K562 (cell line): ENCODE measurements around the gene KISS1R. TPM values are rescaled to one million over a fixed set of nuclear protein-coding genes. Genes with fewer than 3 reads are reported as not detected.

ENCODE experiments used
- ATAC-seq: fragments of 200-7000 bp; cut with Tn5 transposase; 3 replicates; pipeline ENCODE4 v1.9.1; 2020; ENCODE audit warnings: moderate library complexity
- BruUV-seq: library from RNA; stranded (reverse); fragments of 400-500 nt; replicated peaks from 2 replicates; lab custom pipeline; 2021; lab: Mats Ljungman, UMichigan
- CTCF ChIA-PET: fragments of 300-600 bp; formaldehyde crosslinking; extraction: SDS; loops from one replicate; lab custom pipeline; 2021; ENCODE audit warnings: low intra/inter-chr PET ratio; lab: Yijun Ruan, JAX
- POLR2A ChIA-PET: fragments of 300-600, 350-650 bp; sonication (Branson Sonifier 250); formaldehyde crosslinking; extraction: SDS; loops from one replicate; lab custom pipeline; 2021; ENCODE audit warnings: antibody characterized with exemption, inconsistent platforms; lab: Yijun Ruan, JAX
- DNase-seq, 4 experiments: peaks; one replicate each; pipeline versions ENCODE4 v3.0.0 to v3.0.0-alpha.2; 2011 to 2018; ENCODE audit warnings: low spot score in 3 of 4, mixed read lengths in 3 of 4; ENCODE audit errors: extremely low read depth in 1 of 4
- FAIRE-seq: peaks from 2 replicates; lab custom pipeline; 2011; peaks lifted over from hg19 to GRCh38; lab: Jason Lieb, UNC
- H2AFZ ChIP-seq: 2 replicates; pipeline ENCODE4 v1.6.0; 2011; ENCODE audit warnings: low read depth, low read length, control low read depth, inconsistent platforms
- H3K27ac ChIP-seq: fragments of 200-600 bp; 3 replicates; pipeline ENCODE4 v1.8.0; 2011; ENCODE audit warnings: low read depth, mild to moderate bottlenecking, control low read depth, inconsistent platforms, low read length, moderate library complexity, mixed read lengths; ENCODE audit errors: extremely low read depth
- H3K27me3 ChIP-seq, 2 experiments: fragments of 300-600 bp in 1 of 2; 2 replicates in 1 of 2; 3 replicates in 1 of 2; pipeline versions ENCODE4 v1.6.0 to v1.8.0; 2011; ENCODE audit warnings: inconsistent platforms in 2 of 2, low read length in 2 of 2, mild to moderate bottlenecking in 1 of 2, mixed read lengths in 1 of 2, moderate library complexity in 1 of 2; ENCODE audit not compliant: control insufficient read depth in 2 of 2, insufficient read depth in 2 of 2
- H3K36me3 ChIP-seq: fragments of 300-600 bp; 3 replicates; pipeline ENCODE4 v1.8.0; 2011; ENCODE audit warnings: mild to moderate bottlenecking, low read length, inconsistent platforms; ENCODE audit not compliant: control insufficient read depth, insufficient read depth
- H3K4me1 ChIP-seq, 2 experiments: fragments of 200-600 bp in 1 of 2; replicated peaks in 1 of 2; 2 replicates in 1 of 2; 3 replicates in 1 of 2; pipeline versions ENCODE4 v1.5.1 to v1.8.0; 2011; ENCODE audit warnings: inconsistent platforms in 2 of 2, low read length in 2 of 2, mild to moderate bottlenecking in 1 of 2, mixed read lengths in 1 of 2, moderate library complexity in 1 of 2; ENCODE audit not compliant: control insufficient read depth in 2 of 2, insufficient read depth in 2 of 2
- H3K4me2 ChIP-seq: 2 replicates; pipeline ENCODE4 v1.6.1; 2011; ENCODE audit warnings: low read length, control low read depth, inconsistent platforms, mixed read lengths; ENCODE audit not compliant: insufficient read depth
- H3K4me3 ChIP-seq: fragments of 200-600 bp; sonication (generic), shearing (Covaris generic); 2 replicates; pipeline ENCODE4 v1.5.1; 2016; ENCODE audit warnings: control low read depth, inconsistent platforms
- H3K79me2 ChIP-seq: fragments of 200-600 bp; 3 replicates; pipeline ENCODE4 v1.8.0; 2011; ENCODE audit warnings: low read length, inconsistent platforms; ENCODE audit not compliant: control insufficient read depth, insufficient read depth
- H3K9ac ChIP-seq, 2 experiments: 2 replicates each; pipeline versions ENCODE4 v1.6.0 to v1.6.1; 2011; ENCODE audit warnings: low read depth in 2 of 2, low read length in 2 of 2, control low read depth in 1 of 2, inconsistent platforms in 1 of 2, mild to moderate bottlenecking in 1 of 2, mixed read lengths in 1 of 2; ENCODE audit not compliant: insufficient read depth in 1 of 2
- H3K9me1 ChIP-seq: one replicate; pipeline ENCODE4 v1.6.0; 2011; ENCODE audit warnings: inconsistent platforms, mild to moderate bottlenecking, low read length, moderate library complexity; ENCODE audit not compliant: control insufficient read depth, insufficient read depth
- H3K9me3 ChIP-seq: replicated peaks from 2 replicates; pipeline ENCODE4 v1.5.1; 2011; ENCODE audit warnings: low read depth, low read length, inconsistent platforms; ENCODE audit not compliant: control insufficient read depth, insufficient read depth
- H4K20me1 ChIP-seq: replicated peaks from 2 replicates; pipeline ENCODE4 v1.6.1; 2011; ENCODE audit warnings: low read length, inconsistent platforms, mixed read lengths; ENCODE audit not compliant: control insufficient read depth, insufficient read depth
- ARID3A ChIP-seq: IDR thresholded peaks from 2 replicates; pipeline ENCODE4 v1.6.1; 2012; ENCODE audit warnings: low read depth, low read length, improper control_type of control experiment, borderline replicate concordance
- FIP1L1 ChIP-seq: fragments of 200-400 bp; formaldehyde crosslinking; IDR thresholded peaks from 2 replicates; pipeline ENCODE4 v1.6.1; 2018; ENCODE audit warnings: mild to moderate bottlenecking, low read depth, low read length; ENCODE audit not compliant: poor library complexity, severe bottlenecking
- HDAC2 ChIP-seq: fragments of 450-650 bp; IDR thresholded peaks from 2 replicates; pipeline ENCODE4 v1.6.1; 2016; ENCODE audit warnings: mild to moderate bottlenecking
- L3MBTL2 ChIP-seq: fragments of 450-650 bp; IDR thresholded peaks from 2 replicates; pipeline ENCODE4 v1.6.1; 2016; ENCODE audit warnings: mild to moderate bottlenecking, moderate library complexity
- MAZ ChIP-seq, 2 experiments: fragments of 450-650 bp in 1 of 2; sonication (generic) in 1 of 2; formaldehyde crosslinking; IDR thresholded peaks in 1 of 2; conservative IDR thresholded peaks in 1 of 2; 2 replicates each; pipeline versions ENCODE4 v1.4.0 to v1.5.0; 2020; ENCODE audit warnings: mild to moderate bottlenecking in 1 of 2, missing genetic modification reagents in 1 of 2
- MLLT1 ChIP-seq, 2 experiments: fragments of 450-650 bp; IDR thresholded peaks; 2 replicates each; pipeline ENCODE4 v1.6.1; 2016
- MYNN ChIP-seq, 2 experiments: sonication (generic); formaldehyde crosslinking in 1 of 2; IDR thresholded peaks; 2 replicates each; pipeline versions ENCODE4 v1.5.0 to v1.6.1; 2016 to 2020; ENCODE audit warnings: antibody characterized with exemption in 1 of 2, missing genetic modification reagents in 1 of 2
- PCBP1 ChIP-seq: fragments of 200-400 bp; formaldehyde crosslinking; IDR thresholded peaks from 2 replicates; pipeline ENCODE4 v1.6.1; 2018; ENCODE audit warnings: mild to moderate bottlenecking, low read depth, low read length; ENCODE audit not compliant: poor library complexity, severe bottlenecking
- SUPT5H ChIP-seq: fragments of 450-650 bp; IDR thresholded peaks from 2 replicates; pipeline ENCODE4 v1.6.1; 2016
- TAF15 ChIP-seq: fragments of 200-400 bp; formaldehyde crosslinking; IDR thresholded peaks from 2 replicates; pipeline ENCODE4 v1.6.1; 2017; ENCODE audit warnings: mild to moderate bottlenecking, low read depth, low read length, moderate library complexity
- ZFX ChIP-seq: sonication (generic); formaldehyde crosslinking; IDR thresholded peaks from 2 replicates; pipeline ENCODE4 v1.8.0; 2022; ENCODE audit warnings: mild to moderate bottlenecking, missing genetic modification reagents, moderate library complexity
- ZNF511 ChIP-seq: sonication (generic); formaldehyde crosslinking; IDR thresholded peaks from 2 replicates; pipeline ENCODE4 v1.8.0; 2022; ENCODE audit warnings: mild to moderate bottlenecking, missing genetic modification reagents
- WGBS: fragments of 100-300 bp; shearing (Covaris generic); methylation state at CpG from one replicate; pipeline ENCODE4 v1.1.6; 2016; ENCODE audit warnings: low coverage, mixed read lengths; ENCODE audit not compliant: insufficient coverage; ENCODE audit errors: missing lambda C conversion rate; 5-methylcytosine and 5-hydroxymethylcytosine counted together
- in situ Hi-C: fragments of 300-500 bp; cut with MboI; formaldehyde crosslinking; loops from 4 replicates; pipeline ENCODE4 v1.15.0; 2018; ENCODE audit warnings: inconsistent platforms, mixed read lengths
- intact Hi-C: fragments of 100-400 bp; cut with micrococcal nuclease; formaldehyde crosslinking; loops from 2 replicates; pipeline ENCODE4 v1.14.2; 2022
- polyA plus RNA-seq, 8 experiments: library from polyadenylated mRNA; depleted of rRNA in 4 of 8; stranded (reverse) in 5 of 8; unstranded in 3 of 8; fragments of >200 nt; fragmentation: Nextera tagmentation in 2 of 8; fragmentation: Illumina TruSeq in 1 of 8; extraction: Ambion mirVana in 2 of 8; extraction: Trizol in 1 of 8; gene quantifications; 2 replicates each; pipeline versions ENCODE4 v1.2.1 to v1.2.3, GENCODE V29; 2011 to 2014; ENCODE audit warnings: inconsistent platforms in 1 of 8, missing spikeins in 1 of 8
- total RNA-seq, 7 experiments: library from RNA; depleted of rRNA in 6 of 7; stranded (reverse); fragments of >200 nt in 6 of 7; fragmentation: Illumina TruSeq in 2 of 7; extraction: Trizol in 2 of 7; gene quantifications; 2 replicates each; pipeline versions ENCODE4 v1.2.1 to v1.2.3, GENCODE V29; 2011 to 2021; ENCODE audit warnings: low replicate concordance in 1 of 7
- TF ChIP-seq, protein P1 (sequence below), 2 experiments: IDR thresholded peaks; 2 replicates each; pipeline ENCODE4 v1.6.1; 2012; ENCODE audit warnings: improper control_type of control experiment in 2 of 2, low read depth in 2 of 2, low read length in 2 of 2, borderline replicate concordance in 1 of 2

Gene KISS1R
- total and polyA plus RNA-seq, 9 of the 15 experiments (the other 6 are each of a cell fraction or from before 2014, with no cell fraction given) = 0.37 to 39.4 (median 2.0) TPM

GRCh38 chr19:871446-872265 lies 45.5 kb upstream of the KISS1R start:
- BruUV-seq = no TSS peak
- Histone ChIP-seq H3K27me3 (no peaks in the 10 kb centered on the region), H3K79me2 (no peaks in the 10 kb centered on the region), H4K20me1 (no peaks in the 10 kb centered on the region; the same call in 1 of the 2 replicates), H3K9me1 (no peaks in the 10 kb centered on the region), H3K4me2 (no peak overlapping the region), H3K36me3 (peaks cover 79% of the 10 kb centered on the region; the same call in 2 of the 3 replicates), H3K9ac (0 out of 4 replicates have a peak overlapping the region, but pooled peaks of 1 of the 2 experiments have one; percentile 36), H3K9me3 (no peaks in the 10 kb centered on the region), H3K27ac (peak overlapping the region; percentile 66; the same call in 1 of the 3 replicates), H3K4me3 (no peak overlapping the region), H2AFZ (no peak overlapping the region), H3K4me1 (peaks cover 16 to 78% of the 10 kb centered on the region in 2 experiments)
- intact Hi-C loops (no loop called here), in situ Hi-C loops (no loop called here)
- ChIA-PET POLR2A (interaction anchor here (2.0 kb wide), 1 partner anchor 36 kb away, joined by 7 read pairs; no protein-coding TSS in a partner anchor), CTCF (no interaction called here)
- FAIRE-seq = no peak
- 0 out of 3 replicates have a peak, but pooled peaks have one; percentile 10 for ATAC-seq
- 85% methylated on average over 18 of the region's 33 CpGs for WGBS
- DNase-seq = peak; percentile 42 to 64 (median 54)
- TF ChIP-seq ARID3A = no peak
- peak; percentile 98 for TF ChIP-seq MYNN (IDR thresholded peaks at IDR 0.05)
- peak; percentile 54; the same call in 1 of the 2 replicates for TF ChIP-seq MYNN (CRISPR knock-in tag; IDR thresholded peaks at IDR 0.05)
- peak; percentile 80 for TF ChIP-seq FIP1L1
- TF ChIP-seq L3MBTL2 = no peak
- no peak for TF ChIP-seq TAF15
- TF ChIP-seq ZFX (CRISPR knock-in tag) = peak; percentile 14; the same call in 1 of the 2 replicates
- TF ChIP-seq MAZ (CRISPR knock-in tag; conservative IDR thresholded peaks at IDR 0.05 in 1 of 2, IDR thresholded peaks at IDR 0.05 in 1 of 2) = peak in 1 of 2 experiments; percentile 44; a peak in 2 of 4 replicates
- TF ChIP-seq, protein P1, sequence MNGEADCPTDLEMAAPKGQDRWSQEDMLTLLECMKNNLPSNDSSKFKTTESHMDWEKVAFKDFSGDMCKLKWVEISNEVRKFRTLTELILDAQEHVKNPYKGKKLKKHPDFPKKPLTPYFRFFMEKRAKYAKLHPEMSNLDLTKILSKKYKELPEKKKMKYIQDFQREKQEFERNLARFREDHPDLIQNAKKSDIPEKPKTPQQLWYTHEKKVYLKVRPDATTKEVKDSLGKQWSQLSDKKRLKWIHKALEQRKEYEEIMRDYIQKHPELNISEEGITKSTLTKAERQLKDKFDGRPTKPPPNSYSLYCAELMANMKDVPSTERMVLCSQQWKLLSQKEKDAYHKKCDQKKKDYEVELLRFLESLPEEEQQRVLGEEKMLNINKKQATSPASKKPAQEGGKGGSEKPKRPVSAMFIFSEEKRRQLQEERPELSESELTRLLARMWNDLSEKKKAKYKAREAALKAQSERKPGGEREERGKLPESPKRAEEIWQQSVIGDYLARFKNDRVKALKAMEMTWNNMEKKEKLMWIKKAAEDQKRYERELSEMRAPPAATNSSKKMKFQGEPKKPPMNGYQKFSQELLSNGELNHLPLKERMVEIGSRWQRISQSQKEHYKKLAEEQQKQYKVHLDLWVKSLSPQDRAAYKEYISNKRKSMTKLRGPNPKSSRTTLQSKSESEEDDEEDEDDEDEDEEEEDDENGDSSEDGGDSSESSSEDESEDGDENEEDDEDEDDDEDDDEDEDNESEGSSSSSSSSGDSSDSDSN (IDR thresholded peaks at IDR 0.05; ENCODE audit: borderline replicate concordance in 1 of 2, low read depth in 2 of 2, low read length in 2 of 2) = no peak
- peak; percentile 23; the same call in 1 of the 2 replicates for TF ChIP-seq SUPT5H
- peak; percentile 21; the same call in 1 of the 2 replicates for TF ChIP-seq ZNF511 (CRISPR knock-in tag)
- 0 out of 4 replicates have a peak, but pooled peaks of 1 of the 2 experiments have one; percentile 23 for TF ChIP-seq MLLT1 (IDR thresholded peaks at IDR 0.05)
- peak; percentile 65 for TF ChIP-seq PCBP1
- TF ChIP-seq HDAC2 = no peak
